ENCODE data around the gene ZWILCH.
A peak's percentile ranks its signal among the peaks of the same experiment; 100 is the strongest.

ZWILCH gene

DNA sequence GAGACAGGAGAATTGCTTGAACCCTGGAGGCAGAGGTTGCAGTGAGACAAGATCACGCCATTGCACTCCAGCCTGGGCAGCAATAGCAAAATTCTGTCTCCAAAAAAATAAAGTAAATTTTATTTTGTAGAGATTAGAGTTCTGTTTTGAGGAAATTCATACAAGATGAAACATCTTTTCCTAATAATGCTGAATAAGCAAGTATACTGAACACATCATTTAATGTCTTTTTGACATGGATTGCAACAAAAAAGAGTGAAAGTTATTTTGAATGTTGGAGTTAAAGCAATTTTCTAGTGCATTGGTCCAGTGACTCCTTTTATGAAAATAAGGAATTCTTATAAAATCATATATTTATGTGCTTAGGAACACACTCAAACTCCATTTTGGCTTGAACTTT is 40.1 kb downstream of the ZWILCH start:
- no peak for DNase-seq (ENCODE audit: low read depth in 2 of 2)

DNA sequence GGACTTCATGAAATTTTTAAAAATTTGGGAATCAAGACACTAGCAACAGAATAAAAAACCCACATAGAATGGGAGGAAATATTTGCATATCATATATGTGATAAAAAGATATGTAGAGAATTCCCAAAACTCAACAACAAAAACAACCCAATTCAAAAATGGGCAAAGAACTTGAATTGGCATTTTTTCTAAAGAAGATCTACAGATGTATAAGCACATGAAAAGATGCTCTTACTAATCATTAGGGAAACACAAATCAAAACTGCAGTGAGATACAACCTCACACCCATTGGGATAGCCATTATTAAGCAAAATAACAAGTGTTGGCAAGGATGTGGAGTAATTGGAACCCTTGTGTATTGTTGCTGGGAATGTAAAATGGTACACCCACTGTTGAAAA is 50.6 kb downstream of the ZWILCH start:
- DNase-seq (ENCODE audit: low read depth in 2 of 2): no peak

DNA sequence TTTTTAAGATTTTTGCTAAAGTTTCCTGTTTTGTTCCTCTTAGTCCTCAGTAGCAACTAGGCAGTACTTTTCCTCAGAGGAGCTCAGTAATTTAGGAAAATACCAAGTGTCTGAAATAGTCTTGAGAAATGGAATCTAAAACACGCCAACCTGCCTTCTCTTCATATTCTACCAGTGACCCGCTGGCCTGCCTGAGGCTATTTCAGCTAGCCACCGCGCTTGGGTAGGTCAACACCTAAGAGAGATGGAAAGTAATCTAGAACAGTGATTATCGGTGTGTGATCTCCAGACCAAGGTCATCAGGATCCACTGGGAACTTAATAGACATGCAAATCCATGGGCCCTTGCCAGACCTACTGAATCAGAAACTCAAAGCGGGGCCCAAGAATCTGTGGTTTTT is 53.1 kb downstream of the ZWILCH start:
- no peak for DNase-seq (ENCODE audit: low read depth in 2 of 2)

DNA sequence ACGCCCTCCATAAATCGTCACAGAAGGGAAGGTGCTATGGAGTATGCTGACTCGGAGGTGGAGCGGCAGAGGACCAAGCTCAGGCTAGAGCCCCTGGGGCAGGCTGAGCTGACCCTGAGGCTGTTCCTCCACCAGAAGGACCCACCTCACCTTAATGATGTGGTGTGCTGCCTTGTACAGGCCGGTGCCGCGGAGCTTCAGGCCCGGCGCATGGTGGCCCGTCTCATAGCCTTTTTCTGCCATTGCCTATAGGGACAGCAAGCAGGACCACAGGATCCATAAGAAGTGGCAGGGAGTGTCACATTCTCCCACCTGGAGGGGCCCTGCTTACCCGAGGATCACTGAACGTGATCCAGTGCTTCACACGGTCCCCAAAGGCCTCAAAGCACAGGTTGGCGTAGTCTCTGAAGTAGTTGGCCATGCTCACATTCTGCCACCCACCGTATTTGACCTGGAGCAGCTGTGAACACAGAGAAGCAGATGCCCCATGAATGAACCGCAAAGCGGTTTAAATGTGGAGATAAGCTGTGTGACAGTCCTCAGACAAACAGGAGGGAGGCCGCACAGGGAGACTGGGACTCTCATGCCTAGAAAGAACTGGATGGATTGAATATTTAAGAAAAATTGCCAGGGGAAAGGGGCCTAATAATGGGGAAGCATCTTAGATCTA is 55.9 kb downstream of the ZWILCH start:
- DNase-seq (ENCODE audit: low read depth in 2 of 2): no peak

DNA sequence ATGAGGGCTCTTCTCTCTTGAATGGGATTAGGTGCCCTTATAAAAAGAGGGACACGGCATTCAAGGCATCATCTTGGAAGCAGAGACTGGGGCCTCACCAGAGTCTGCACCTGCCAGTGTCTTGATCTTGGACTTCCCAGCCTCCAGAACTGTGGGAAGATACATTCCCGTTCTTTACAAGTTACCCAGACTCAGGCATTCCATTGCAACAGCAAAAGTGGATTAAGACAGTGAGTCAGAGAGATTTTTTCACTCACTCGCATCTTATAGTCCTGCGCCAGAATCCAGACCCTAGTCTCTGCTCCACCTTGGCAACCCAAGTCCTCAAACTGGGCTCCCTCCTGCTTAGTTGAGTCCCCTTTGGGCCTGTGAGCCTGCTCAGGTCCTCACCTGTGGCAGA is 58.0 kb downstream of the ZWILCH start:
- DNase-seq (ENCODE audit: low read depth in 2 of 2): no peak

DNA sequence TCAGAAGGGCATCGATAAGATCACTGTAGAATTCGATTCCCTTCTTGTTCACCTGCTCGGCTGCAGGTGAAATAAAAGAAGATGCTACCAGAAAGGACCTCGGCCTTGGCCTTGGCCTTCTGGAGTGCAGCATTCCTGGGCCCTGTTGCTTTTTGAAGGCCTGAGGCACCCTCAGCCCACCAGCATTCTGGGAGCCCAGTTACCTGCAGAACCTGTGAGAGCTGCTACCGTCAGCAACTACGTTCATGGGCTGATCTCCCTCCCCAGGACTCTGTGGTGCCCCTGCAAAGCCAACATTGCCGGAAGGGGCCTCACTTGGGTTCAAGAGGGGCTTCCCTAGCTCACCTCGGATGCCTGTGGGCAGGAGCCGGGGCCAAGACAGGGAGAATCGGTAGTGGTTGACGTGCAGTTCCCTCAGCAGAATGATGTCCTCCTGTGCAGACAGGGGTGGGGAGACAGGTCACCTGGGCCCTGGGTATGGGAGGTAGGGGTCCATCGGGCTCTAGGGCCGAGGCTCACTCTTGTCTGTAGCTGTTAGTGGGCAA is 58.5 kb downstream of the ZWILCH start:
- no peak for DNase-seq (ENCODE audit: low read depth in 2 of 2)

DNA sequence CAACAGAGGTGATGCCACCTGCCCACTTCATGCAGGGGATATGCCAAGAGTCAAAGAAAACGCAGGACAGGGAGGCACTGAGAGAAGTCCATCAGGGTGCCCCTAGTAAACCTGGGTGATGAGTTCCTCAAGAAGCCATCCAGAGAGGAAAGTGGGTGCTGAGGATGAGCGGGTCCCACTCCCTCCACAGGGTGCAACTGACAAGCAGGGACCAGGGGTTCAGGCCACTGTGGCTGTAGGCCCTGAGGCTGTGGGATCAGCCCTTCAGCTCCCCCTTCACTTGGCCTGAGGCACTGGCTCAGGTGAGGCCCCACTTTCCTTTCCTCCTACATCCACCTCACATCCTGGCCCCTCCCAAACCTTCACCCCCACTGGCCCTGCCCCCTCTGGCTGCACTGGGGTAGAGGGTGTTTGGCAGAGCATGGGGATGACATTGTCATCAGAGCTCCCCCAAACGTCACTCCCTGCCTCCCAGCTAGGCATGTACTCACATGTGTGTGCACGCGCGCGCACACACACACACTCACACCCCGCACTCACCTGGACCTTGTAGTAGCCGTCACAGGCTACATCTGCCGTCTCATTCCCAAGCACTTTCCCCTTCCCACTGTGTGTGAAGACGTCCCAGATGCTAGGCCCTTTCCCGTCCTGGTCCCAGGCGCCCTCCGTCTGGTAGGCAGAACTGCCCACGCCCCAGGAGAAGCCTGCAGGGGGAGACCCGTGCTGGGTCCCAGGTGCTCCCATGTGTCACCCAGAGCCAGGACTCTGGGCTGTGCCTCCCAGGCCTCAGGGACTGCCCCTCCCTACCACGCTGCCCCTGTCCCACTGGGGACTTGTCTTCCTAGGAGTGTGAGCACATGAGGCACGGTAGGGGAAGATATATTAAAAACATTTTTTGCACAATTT is 59.3 kb downstream of the ZWILCH start:
- no peak for DNase-seq (ENCODE audit: low read depth in 2 of 2)

DNA sequence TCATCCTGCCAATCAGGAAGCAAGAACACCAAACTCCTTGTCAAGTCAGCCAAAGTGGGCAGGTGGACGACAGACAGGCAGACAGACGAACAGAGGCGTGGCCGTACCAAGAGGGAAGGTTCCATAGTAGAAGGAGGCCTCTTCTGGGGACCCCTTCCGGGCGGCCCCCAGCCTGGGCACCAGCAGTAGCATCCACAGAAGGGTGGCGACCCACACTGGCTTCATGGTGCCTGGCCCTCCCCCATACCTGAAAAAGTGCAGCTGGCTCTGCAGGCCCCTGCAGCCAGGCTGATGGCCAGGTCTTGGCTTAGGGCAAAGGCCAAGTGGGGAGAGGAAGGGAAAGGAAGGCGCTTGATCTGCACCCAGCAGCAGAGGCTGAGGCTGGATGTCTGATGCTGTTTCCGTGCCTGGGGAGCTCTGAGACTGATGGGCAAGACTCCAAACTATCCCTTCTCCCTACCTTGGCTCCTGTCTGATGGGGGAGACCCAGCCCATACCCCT is 60.1 kb downstream of the ZWILCH start:
- no peak for DNase-seq (ENCODE audit: low read depth in 2 of 2)

DNA sequence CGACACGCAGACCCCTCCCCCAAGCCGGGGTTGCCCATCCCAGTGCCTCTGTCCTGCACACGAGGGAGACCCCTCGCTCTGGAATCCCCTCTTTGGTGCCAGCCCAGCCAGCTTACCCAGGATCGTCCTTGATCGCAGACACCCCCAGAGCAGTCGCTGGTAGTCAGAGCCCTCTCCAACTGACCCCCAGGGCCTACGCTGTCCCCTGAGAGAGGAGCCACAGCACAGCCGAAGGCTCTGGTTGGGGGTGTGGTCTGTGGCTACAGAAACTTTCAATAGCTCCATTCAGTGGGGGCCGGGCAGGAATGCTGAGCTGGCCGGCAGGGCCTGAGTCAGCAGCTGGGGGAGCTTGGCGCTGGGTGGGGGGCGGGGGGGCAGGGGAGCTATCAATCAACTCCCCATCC is 60.6 kb downstream of the ZWILCH start, which contains the start of gene LCTL:
TSS of gene LCTL (minus strand) at position 258 of the 404 bp plus-strand sequence. CDS start 633 bp downstream, outside the sequence.
- no peak for DNase-seq (ENCODE audit: low read depth in 2 of 2)

DNA sequence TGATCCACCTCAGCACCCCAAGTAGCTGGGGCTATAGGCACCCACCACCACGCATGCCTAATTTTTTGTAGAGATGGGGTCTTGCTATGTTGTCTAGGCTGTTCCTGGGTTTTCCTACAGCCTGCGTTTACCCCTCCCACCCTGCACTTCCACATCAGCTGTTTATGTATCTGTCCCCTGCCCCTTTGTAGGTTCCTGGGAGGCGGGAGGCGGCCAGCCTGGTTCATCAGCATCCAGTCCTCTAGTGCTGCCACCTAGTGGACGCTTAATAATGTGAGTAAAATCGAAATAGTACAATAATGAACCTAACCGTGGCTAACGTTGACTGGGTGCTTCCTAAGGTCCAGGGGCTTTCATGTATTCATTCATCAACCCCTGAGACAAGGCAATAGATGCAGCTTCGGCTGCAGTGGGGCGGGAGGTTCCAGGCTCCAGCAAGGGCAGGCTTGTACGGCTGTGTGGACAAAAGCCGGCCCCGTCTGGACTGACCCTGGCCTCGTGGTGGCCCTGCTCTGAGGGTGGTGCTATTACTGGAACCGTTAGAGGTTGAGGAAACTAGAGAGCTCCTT is 61.9 kb downstream of the ZWILCH start:
- DNase-seq (ENCODE audit: low read depth in 2 of 2): peak; percentile 13 to 19

DNA sequence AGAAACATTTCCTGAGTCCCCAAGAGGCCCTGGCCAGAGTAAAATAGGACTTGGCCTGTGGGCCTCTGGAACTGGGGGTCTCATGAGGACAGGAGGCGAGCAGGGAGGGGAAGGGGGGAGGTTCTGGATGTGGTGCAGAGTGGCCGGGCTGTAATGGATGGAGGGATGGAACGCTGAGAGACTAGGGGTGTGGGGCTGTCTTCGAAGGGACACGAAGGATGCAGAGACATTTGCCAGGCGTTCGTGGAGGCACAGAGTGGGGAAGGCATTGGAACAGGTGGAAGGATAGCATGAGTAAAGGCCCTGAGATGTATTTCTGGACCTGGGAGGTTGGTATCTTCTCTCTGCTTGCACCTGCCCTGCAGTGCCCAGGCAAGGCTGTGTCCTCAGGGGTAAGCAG is 62.8 kb downstream of the ZWILCH start:
- no peak for DNase-seq (ENCODE audit: low read depth in 2 of 2)

DNA sequence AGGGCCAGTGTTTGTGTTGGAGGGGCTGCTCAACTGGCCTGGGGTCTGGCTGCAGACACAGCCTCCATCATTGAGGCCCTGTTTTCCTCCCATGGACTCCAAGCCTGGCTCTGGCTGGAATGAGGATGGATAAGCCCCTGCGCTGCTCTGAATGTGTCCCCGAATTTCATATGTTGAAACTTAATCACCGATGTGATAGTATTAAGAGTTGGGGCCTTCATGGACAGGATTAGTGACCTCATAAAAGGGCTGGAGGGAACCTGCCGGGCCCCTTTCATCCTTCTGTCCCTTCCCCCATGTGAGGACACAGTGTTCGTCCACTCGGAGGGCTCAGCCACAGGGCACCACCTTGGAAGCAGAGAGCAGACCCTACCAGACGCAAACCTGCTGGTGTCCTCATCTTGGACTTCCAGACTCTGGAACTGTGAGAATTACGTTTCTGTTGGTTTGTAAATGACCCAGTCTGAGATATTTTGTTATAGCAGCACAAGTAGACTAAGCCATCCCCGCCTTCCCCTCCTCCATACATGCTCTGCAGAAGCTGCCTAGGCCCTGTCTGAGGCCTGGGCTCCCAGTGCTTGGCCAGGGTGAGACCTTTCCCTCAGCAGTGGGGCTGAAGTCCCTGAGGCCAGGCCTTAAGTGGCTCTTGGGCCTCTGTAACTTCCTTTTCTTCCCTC is 64.5 kb downstream of the ZWILCH start:
- DNase-seq (ENCODE audit: low read depth in 2 of 2): no peak

DNA sequence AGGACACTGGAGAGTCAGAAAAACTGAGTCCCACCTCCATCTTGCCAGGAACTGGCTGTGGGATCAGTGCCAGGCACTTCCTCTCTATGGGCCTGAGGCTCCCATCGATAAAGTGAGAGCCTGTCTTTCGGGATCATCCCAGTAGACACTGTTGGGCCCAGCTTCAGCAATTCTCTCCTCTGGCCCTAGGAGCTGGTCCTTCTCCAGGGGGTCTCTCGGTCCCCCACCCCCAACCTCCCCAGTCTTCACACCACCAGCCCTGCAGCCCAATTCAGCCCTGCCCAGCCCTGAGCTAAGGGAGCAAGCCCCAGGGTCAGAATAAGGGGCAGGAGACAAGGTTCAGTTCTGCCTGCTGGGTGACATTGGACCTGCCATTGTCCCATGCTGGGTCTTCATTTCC is 65.2 kb downstream of the ZWILCH start:
- no peak for DNase-seq (ENCODE audit: low read depth in 2 of 2)

DNA sequence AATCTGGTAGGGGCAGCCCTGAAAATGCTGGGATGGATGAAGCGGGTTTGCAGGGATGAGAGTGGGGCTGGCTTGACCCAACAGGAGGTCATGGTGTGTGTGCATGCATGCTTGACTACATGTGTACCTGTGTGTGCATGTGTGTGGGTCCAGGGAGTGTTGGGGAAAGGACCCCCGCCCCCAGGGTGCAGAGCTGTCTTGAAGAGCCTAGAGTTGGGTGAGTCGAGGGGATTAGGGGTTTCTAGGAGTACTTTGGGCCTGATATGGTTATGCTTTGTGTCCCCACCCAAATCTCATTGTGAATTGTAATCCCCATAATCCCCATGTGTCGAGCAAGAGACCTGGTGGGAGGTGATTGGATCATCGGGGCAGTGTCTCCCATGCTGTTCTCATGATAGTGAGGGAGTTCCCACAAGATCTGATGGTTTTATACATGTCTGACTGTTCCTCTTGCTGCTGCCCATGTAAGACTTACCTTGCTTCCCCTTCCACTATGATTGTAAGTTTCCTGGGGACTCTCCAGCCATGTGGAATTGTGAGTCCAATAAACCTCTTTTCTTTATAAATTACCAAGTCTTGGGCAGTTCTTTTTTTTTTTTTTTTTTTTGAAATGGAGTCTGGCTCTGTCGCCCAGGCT is 65.8 kb downstream of the ZWILCH start:
- DNase-seq (ENCODE audit: low read depth in 2 of 2): no peak

DNA sequence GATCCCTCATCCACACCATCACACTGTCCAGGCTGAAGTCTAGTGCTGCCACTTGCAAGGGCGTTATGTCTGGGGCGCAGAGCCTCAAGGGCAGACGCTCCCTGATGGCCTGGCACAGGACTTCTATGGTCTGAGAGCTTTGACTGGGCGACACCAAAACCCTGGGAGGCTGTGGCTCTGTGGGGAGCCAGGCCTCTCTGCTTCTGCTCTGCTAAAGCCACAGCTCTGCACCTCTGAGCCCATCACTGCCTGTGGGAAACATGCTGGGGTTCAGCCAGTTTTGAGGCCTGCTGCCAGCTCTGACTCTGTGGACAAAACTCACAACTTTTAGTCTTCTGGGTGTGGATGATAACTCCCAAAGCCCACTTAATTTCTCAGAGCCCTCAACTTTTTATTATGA is 67.0 kb downstream of the ZWILCH start:
- DNase-seq (ENCODE audit: low read depth in 2 of 2): no peak

DNA sequence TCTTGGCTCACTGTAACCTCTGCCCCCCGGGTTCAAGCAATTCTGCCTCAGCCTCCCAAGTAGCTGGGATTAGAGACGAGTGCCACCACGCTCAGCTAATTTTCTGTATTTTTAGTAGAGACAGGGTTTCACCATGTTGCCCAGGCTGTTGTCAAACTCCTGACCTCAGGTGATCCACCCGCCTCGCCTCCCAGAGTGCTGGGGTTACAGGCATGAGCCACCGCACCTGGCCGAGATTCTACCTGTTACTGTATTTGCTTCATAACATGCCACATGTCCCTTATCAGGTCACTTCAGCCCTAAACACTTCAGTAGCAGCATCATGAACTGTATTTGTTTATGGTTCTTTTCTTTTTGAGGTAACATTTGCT is 68.2 kb downstream of the ZWILCH start:
- no peak for DNase-seq (ENCODE audit: low read depth in 2 of 2)

DNA sequence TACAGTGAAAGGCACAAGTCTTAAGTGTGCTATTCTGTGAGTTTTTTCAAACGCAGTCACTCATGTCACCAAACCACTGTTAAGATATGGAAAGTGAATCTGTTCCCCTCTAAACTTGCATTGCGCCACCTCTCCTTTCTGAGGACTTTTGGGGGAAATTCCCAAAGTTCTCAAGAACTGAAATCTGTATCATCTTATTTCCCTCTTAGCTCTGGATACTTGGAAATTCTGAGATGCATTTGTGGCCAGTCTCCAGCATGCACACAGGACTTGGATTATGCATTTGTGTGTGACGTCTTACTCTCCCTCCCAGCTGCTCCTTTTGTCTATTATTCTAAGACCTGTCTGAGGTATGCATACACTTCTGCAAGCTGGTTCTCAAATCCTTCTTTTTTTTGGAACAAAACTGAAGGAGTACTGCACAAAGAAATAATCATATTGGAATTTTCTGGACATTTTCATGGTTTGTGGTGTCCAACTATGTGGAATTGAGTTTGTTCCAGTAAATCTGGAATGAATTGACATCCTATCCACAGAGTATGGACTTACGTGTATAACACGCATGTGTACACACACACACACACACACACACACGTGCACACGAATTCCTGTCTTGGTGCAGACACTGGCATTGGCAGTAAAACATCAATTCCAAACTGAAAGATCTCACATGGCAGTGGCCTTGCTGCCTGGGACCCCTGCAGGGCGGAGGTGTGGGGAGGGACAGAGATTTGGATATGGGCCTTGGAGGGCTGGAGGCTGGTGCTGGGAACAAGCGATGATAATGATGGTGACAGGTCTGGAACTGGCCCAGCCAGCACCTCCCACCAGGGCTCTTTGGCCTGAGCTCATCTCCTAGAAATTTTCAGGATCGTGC is 68.8 kb downstream of the ZWILCH start:
- no peak for DNase-seq (ENCODE audit: low read depth in 2 of 2)

DNA sequence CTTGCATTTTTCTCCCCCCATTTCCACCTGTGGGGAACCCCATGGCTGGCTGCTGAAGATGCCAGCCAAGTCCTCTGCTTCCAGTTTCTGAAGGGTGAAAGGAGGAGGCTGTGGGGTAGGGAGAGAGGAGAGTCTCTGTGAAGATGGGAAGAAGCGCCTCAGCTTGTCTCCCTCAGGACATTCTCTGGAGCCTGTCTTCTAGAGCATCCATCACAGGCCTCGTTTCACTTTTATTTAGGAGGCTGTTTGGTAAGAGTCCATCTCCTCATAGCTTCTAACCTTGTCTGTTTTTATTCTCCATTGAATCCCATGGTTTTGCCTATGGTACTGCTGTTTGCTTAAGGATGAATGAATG is 69.4 kb downstream of the ZWILCH start:
- no peak for DNase-seq (ENCODE audit: low read depth in 2 of 2)

DNA sequence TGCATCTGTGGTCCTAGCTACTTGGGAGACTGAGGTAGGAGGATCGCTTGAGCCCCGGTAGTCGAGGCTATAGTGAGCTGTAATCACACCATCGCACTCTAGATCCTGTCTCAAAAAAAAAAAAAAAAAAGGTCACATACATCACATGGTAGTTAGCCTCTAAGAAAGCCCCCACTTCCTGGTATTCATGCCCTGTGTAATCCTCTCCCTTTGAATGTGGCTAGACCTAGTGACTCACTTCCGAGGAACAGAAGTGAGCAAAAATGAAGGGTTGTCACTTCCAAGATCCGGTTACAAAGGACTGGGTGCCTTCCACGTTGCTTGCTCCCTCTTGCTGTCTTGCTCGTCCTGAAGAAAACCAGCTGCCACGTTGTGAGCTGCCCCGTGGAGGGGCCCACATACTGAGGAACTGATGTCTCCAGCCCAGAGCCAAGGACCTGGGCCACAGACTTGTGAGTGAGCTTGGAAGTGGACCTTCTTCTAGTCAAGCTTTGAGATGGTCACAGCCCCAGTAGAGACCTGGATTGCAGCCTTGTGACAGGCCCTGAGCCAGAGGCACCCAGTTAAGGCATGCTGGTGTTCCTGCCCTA is 73.3 kb downstream of the ZWILCH start:
- no peak for DNase-seq (ENCODE audit: low read depth in 2 of 2)

DNA sequence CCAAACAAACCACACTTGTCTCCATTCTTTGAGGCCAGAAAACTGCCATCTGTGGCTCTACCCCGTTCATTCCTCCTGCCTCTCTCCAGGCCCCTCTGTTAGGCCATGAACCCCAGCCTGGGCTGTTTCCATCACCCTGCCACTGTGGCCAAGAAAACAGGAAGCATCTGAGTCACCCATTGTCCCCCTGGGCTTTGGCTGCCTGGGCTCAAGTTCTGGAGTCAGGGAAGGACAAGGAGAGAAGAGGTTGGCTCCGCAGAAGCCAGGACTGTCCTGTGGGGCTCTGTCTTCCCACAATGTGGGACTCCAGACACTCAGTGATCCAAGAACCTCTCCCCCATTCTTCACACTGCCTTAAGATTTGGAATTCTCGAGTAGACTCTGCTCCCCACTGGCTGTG is 75.5 kb downstream of the ZWILCH start:
- DNase-seq (ENCODE audit: low read depth in 2 of 2): no peak

Data from stimulated activated CD8-positive, alpha-beta memory T cell treated with anti-CD3 and anti-CD28 coated beads, Interleukin-2, amount 100 ng/mL, for 48 hours (primary cell).